Suppressor macrophage treated with lipopolysaccharide for 1 hour (primary cell): ENCODE data around the gene ETV6.

Experiments used
- DNase-seq, 3 donors: peaks; one replicate each; pipeline ENCODE4 v3.0.0-alpha.2; 2020 to 2022

Gene ETV6

GRCh38 chr12:11696084-11696483 is 46.6 kb downstream of the ETV6 start:
- DNase-seq: no peak

GRCh38 chr12:11697131-11697530 is 47.7 kb downstream of the ETV6 start:
- DNase-seq: no peak

GRCh38 chr12:11697670-11698387 is 48.4 kb downstream of the ETV6 start:
- peak in 1 of 3 donors; percentile 44 for DNase-seq

- DNase-seq: no peak
Measured at GRCh38 chr12:11698729-11699128, 49.3 kb downstream of the ETV6 start.

GRCh38 chr12:11701433-11701832 is 52.0 kb downstream of the ETV6 start:
- DNase-seq: no peak

GRCh38 chr12:11702959-11703358 is 53.5 kb downstream of the ETV6 start:
- DNase-seq: no peak

- no peak for DNase-seq
Measured at GRCh38 chr12:11703378-11703777, 53.9 kb downstream of the ETV6 start.

GRCh38 chr12:11704089-11704488 is 54.6 kb downstream of the ETV6 start:
- no peak for DNase-seq

- peak; percentile 47 to 79 (median 61) for DNase-seq
Measured at GRCh38 chr12:11705010-11705409, 55.5 kb downstream of the ETV6 start.

- DNase-seq: no peak
Measured at GRCh38 chr12:11706509-11707379, 57.3 kb downstream of the ETV6 start.

- no peak for DNase-seq
Measured at GRCh38 chr12:11707535-11707934, 58.1 kb downstream of the ETV6 start.

GRCh38 chr12:11709513-11709912 is 60.0 kb downstream of the ETV6 start:
- DNase-seq: no peak

GRCh38 chr12:11710431-11710830 is 61.0 kb downstream of the ETV6 start:
- DNase-seq: no peak

GRCh38 chr12:11710906-11711305 is 61.4 kb downstream of the ETV6 start:
- DNase-seq: no peak

- DNase-seq: peak; percentile 85 to 95 (median 90)
Measured at GRCh38 chr12:11711651-11712327, 62.3 kb downstream of the ETV6 start.

GRCh38 chr12:11712491-11712890 is 63.0 kb downstream of the ETV6 start:
- no peak for DNase-seq

- no peak for DNase-seq
Measured at GRCh38 chr12:11713202-11713601, 63.7 kb downstream of the ETV6 start.

- no peak for DNase-seq
Measured at GRCh38 chr12:11714626-11715025, 65.2 kb downstream of the ETV6 start.

- DNase-seq: peak in 1 of 3 donors; percentile 53
Measured at GRCh38 chr12:11715621-11716020, 66.1 kb downstream of the ETV6 start.

GRCh38 chr12:11716794-11717518 is 67.5 kb downstream of the ETV6 start:
- peak; percentile 61 to 73 (median 69) for DNase-seq

GRCh38 chr12:11717519-11717961 is 68.1 kb downstream of the ETV6 start:
- peak; percentile 64 to 86 (median 79) for DNase-seq

- no peak for DNase-seq
Measured at GRCh38 chr12:11718105-11718504, 68.6 kb downstream of the ETV6 start.
